Esophagus squamous epithelium (tissue), 5 donors: Measurements from ENCODE around the gene PFDN5. TPM values are rescaled to one million over a fixed set of nuclear protein-coding genes. Genes with fewer than 3 reads are reported as not detected.

Experiments
- DNase-seq: peaks from one replicate; lab custom pipeline; 2025; lab: John Stamatoyannopoulos, UW
- H3K27ac ChIP-seq, 4 donors: fragments of 200-600 bp; sonication (generic); one replicate each; pipeline ENCODE4 v1.5.1; 2016 to 2019; ENCODE audit warnings: mild to moderate bottlenecking in 1 of 4
- H3K27me3 ChIP-seq, 4 donors: fragments of 200-600 bp; sonication (generic); 1 replicate in 3 of 4; 2 replicates in 1 of 4; pipeline versions ENCODE4 v1.5.1 to v1.6.0; 2017 to 2021; ENCODE audit warnings: antibody characterized with exemption in 1 of 4
- H3K36me3 ChIP-seq, 3 donors: fragments of 200-600 bp; sonication (generic); one replicate each; pipeline ENCODE4 v1.5.1; 2016 to 2019
- H3K4me1 ChIP-seq, 3 donors: fragments of 200-600 bp; sonication (generic); one replicate each; pipeline ENCODE4 v1.5.1; 2017 to 2019
- H3K4me3 ChIP-seq, 4 donors: fragments of 200-600 bp; sonication (generic); 1 replicate in 3 of 4; 2 replicates in 1 of 4; pipeline ENCODE4 v1.5.1; 2016 to 2019; ENCODE audit warnings: mild to moderate bottlenecking in 2 of 4, moderate library complexity in 1 of 4
- H3K9me3 ChIP-seq, 3 donors: fragments of 200-600 bp; sonication (generic); one replicate each; pipeline ENCODE4 v1.5.1; 2016 to 2019
- CTCF ChIP-seq, 6 experiments: fragments of 450-650 bp in 4 of 6; fragments of 200-600 bp in 2 of 6; sonication (generic) in 2 of 6; IDR thresholded peaks; one replicate each; pipeline ENCODE4 v1.5.1; 2016 to 2019; ENCODE audit warnings: antibody characterized with exemption in 6 of 6, mild to moderate bottlenecking in 4 of 6, moderate library complexity in 4 of 6
- POLR2A ChIP-seq, 4 donors: fragments of 450-650 bp; IDR thresholded peaks; one replicate each; pipeline ENCODE4 v1.6.1; 2017; ENCODE audit warnings: antibody characterized with exemption in 4 of 4, mild to moderate bottlenecking in 4 of 4, moderate library complexity in 3 of 4
- WGBS, 2 donors: methylation state at CpG; one replicate each; pipeline ENCODE4 v1.1.5; 2018; 5-methylcytosine and 5-hydroxymethylcytosine counted together
- intact Hi-C: fragments of 100-400 bp; cut with DNase I; formaldehyde crosslinking; loops from one replicate; pipeline ENCODE4 v1.15.0; 2022
- total RNA-seq, 4 donors: library from RNA; depleted of rRNA; stranded (reverse); fragments of >200 nt; gene quantifications; one replicate each; pipeline ENCODE4 v1.1.0, GENCODE V29; 2016
- donor health status: DM: yes; HTN: yes; CAD: no.

Gene PFDN5
- total RNA-seq, 4 donors from 2014 or later, result 203 to 638 (median 324) TPM

GRCh38 chr12:53344487-53344823, 49.1 kb downstream of the PFDN5 start:
- Histone ChIP-seq H3K27ac (peak overlapping the region; percentile 40 to 91 (median 82)), H3K4me3 (peak overlapping the region; percentile 38 to 76 (median 58)), H3K9me3 (no peaks in the 10 kb centered on the region), H3K36me3 (no peaks in the 10 kb centered on the region), H3K4me1 (peaks cover 0 to 22% (median 12%) of the 10 kb centered on the region in 3 donors), H3K27me3 (peaks cover 0 to 4% (median 0%) of the 10 kb centered on the region in 4 donors)
- intact Hi-C loops, result no loop called here
- no peak for DNase-seq
- TF ChIP-seq CTCF (IDR thresholded peaks at IDR 0.05), result no peak
- TF ChIP-seq POLR2A (IDR thresholded peaks at IDR 0.05), result no peak
- 14 to 17% methylated on average over 2 of the region's 19 CpGs for WGBS, 2 donors

GRCh38 chr12:53344824-53345485, 49.6 kb downstream of the PFDN5 start:
- no peaks in the 10 kb centered on the region for H3K9me3 ChIP-seq
- H3K27me3 ChIP-seq, result peaks cover 0 to 4% (median 0%) of the 10 kb centered on the region in 4 donors
- peaks cover 0 to 22% (median 12%) of the 10 kb centered on the region in 3 donors for H3K4me1 ChIP-seq
- peak overlapping the region; percentile 38 to 76 (median 58) for H3K4me3 ChIP-seq
- DNase-seq, result no peak
- intact Hi-C loops, result no loop called here
- TF ChIP-seq POLR2A (IDR thresholded peaks at IDR 0.05), result peak in 1 of 4 donors; percentile 49
- TF ChIP-seq CTCF (IDR thresholded peaks at IDR 0.05), result peak; percentile 60 to 75 (median 68)
- peak overlapping the region; percentile 40 to 91 (median 82) for H3K27ac ChIP-seq
- WGBS, 2 donors, result 0 to 2% methylated on average over 2 to 5 of the region's 50 CpGs
- H3K36me3 ChIP-seq, result no peaks in the 10 kb centered on the region

- TF ChIP-seq POLR2A (IDR thresholded peaks at IDR 0.05) (no peak), CTCF (IDR thresholded peaks at IDR 0.05) (peak in 1 of 6 experiments; percentile 5)
- Histone ChIP-seq H3K27ac (peak overlapping the region; percentile 40 to 91 (median 82)), H3K36me3 (no peaks in the 10 kb centered on the region), H3K9me3 (no peaks in the 10 kb centered on the region), H3K4me1 (peaks cover 0 to 22% (median 12%) of the 10 kb centered on the region in 3 donors), H3K27me3 (peaks cover 0 to under 1% (median 0%) of the 10 kb centered on the region in 4 donors), H3K4me3 (peak overlapping the region in 3 of 4 donors; percentile 58 to 76 (median 58))
- intact Hi-C loops, result no loop called here
- 59% methylated on average over 2 to 7 of the region's 10 CpGs for WGBS, 2 donors
- DNase-seq, result no peak
These were observed 50.3 kb downstream of the PFDN5 start for GRCh38 chr12:53345486-53346188.

- H3K27ac ChIP-seq, result peak overlapping the region in 1 of 4 donors; percentile 91
- intact Hi-C loops, result no loop called here
- TF ChIP-seq POLR2A (IDR thresholded peaks at IDR 0.05) (no peak), CTCF (IDR thresholded peaks at IDR 0.05) (no peak)
These were observed 51.1 kb downstream of the PFDN5 start for GRCh38 chr12:53346491-53346890.

GRCh38 chr12:53347905-53348304, 52.6 kb downstream of the PFDN5 start:
- TF ChIP-seq CTCF (IDR thresholded peaks at IDR 0.05) (no peak), POLR2A (IDR thresholded peaks at IDR 0.05) (no peak)
- 89 to 90% methylated on average over 4 of the region's 4 CpGs for WGBS, 2 donors
- Histone ChIP-seq H3K4me3 (no peak overlapping the region), H3K27ac (no peak overlapping the region), H3K4me1 (peaks cover 0 to 29% (median 17%) of the 10 kb centered on the region in 3 donors), H3K36me3 (no peaks in the 10 kb centered on the region), H3K9me3 (no peaks in the 10 kb centered on the region), H3K27me3 (no peaks in the 10 kb centered on the region)
- no peak for DNase-seq
- intact Hi-C loops, result no loop called here

More at GRCh38 chr12:53346491-53346890, 51.1 kb downstream of the PFDN5 start:
- WGBS, 2 donors, result 89 to 100% methylated on average over 1 of the region's 1 CpG
- DNase-seq, result no peak
- Histone ChIP-seq H3K27me3 (no peaks in the 10 kb centered on the region), H3K36me3 (no peaks in the 10 kb centered on the region), H3K4me1 (peaks cover 0 to 22% (median 12%) of the 10 kb centered on the region in 3 donors), H3K9me3 (no peaks in the 10 kb centered on the region), H3K4me3 (no peak overlapping the region)
